CD4-positive, CD25-positive, alpha-beta regulatory T cell (primary cell): ENCODE results near the gene CCDC187. TPM values are rescaled to one million over a fixed set of nuclear protein-coding genes. Genes with fewer than 3 reads are reported as not detected.
A peak's percentile ranks its signal among the peaks of the same experiment; 100 is the strongest.

Source experiments
- ATAC-seq, 2 donors: fragments of 150-1000 bp; cut with Tn5 transposase; one replicate each; pipeline ENCODE4 v1.10.0; 2021; ENCODE audit warnings: low read depth in 2 of 2, moderate number of reproducible peaks in 2 of 2, moderate library complexity in 1 of 2
- DNase-seq, 3 donors: peaks; one replicate each; pipeline versions ENCODE4 v3.0.0 to v3.0.0-alpha.2; 2012 to 2022; ENCODE audit warnings: mixed read lengths in 1 of 3
- H3K27ac ChIP-seq: one replicate; pipeline ENCODE4 v1.7.0; 2013; ENCODE audit warnings: mild to moderate bottlenecking, low read length; ENCODE audit not compliant: insufficient read depth, poor library complexity, severe bottlenecking
- H3K27me3 ChIP-seq: one replicate; pipeline ENCODE4 v1.7.0; 2013; ENCODE audit warnings: low read length; ENCODE audit not compliant: control insufficient read depth, insufficient read depth
- H3K36me3 ChIP-seq: one replicate; pipeline ENCODE4 v1.7.0; 2013; ENCODE audit warnings: mild to moderate bottlenecking, low read length, moderate library complexity; ENCODE audit not compliant: control insufficient read depth, insufficient read depth
- H3K4me1 ChIP-seq: 2 replicates; pipeline ENCODE4 v1.7.0; 2013; ENCODE audit warnings: mild to moderate bottlenecking, low read length; ENCODE audit not compliant: insufficient read depth, control insufficient read depth, poor library complexity, severe bottlenecking
- H3K4me3 ChIP-seq: one replicate; pipeline ENCODE4 v1.7.0; 2013; ENCODE audit warnings: low read depth, mild to moderate bottlenecking, low read length, moderate library complexity
- H3K9me3 ChIP-seq, 2 experiments: 1 replicate in 1 of 2; 2 replicates in 1 of 2; pipeline ENCODE4 v1.7.0; 2013; ENCODE audit warnings: low read length in 2 of 2, mild to moderate bottlenecking in 1 of 2, moderate library complexity in 1 of 2; ENCODE audit not compliant: control insufficient read depth in 2 of 2
- H3K27ac Mint-ChIP-seq, 3 donors: one replicate each; pipeline ENCODE4 v1.8.0; 2020 to 2022; ENCODE audit warnings: mild to moderate bottlenecking in 3 of 3, mixed read lengths in 3 of 3, moderate library complexity in 2 of 3
- H3K27me3 Mint-ChIP-seq: one replicate; pipeline ENCODE4 v1.8.0; 2022; ENCODE audit warnings: mild to moderate bottlenecking, mixed read lengths
- H3K36me3 Mint-ChIP-seq: one replicate; pipeline ENCODE4 v1.8.0; 2020; ENCODE audit warnings: mixed read lengths
- H3K4me1 Mint-ChIP-seq, 4 donors: one replicate each; pipeline ENCODE4 v1.8.0; 2020 to 2022; ENCODE audit warnings: mixed read lengths in 4 of 4, mild to moderate bottlenecking in 1 of 4
- H3K4me3 Mint-ChIP-seq, 4 donors: one replicate each; pipeline ENCODE4 v1.8.0; 2020 to 2022; ENCODE audit warnings: mild to moderate bottlenecking in 4 of 4, mixed read lengths in 4 of 4, moderate library complexity in 3 of 4
- H3K9me3 Mint-ChIP-seq, 7 donors: one replicate each; pipeline ENCODE4 v1.8.0; 2020 to 2022; ENCODE audit warnings: mixed read lengths in 7 of 7, mild to moderate bottlenecking in 3 of 7, moderate library complexity in 2 of 7
- polyA plus RNA-seq, 4 donors: library from polyadenylated mRNA; unstranded; fragments of 300-500 nt; fragmentation: Illumina TruSeq; gene quantifications; one replicate each; pipeline ENCODE4 v1.2.3, GENCODE V29; 2021
- total RNA-seq: library from RNA; stranded (reverse); gene quantifications from one replicate; pipeline ENCODE4 v1.2.3, GENCODE V29; 2022

CCDC187 gene
- total and polyA plus RNA-seq, 5 donors from 2014 or later, result not detected

DNA sequence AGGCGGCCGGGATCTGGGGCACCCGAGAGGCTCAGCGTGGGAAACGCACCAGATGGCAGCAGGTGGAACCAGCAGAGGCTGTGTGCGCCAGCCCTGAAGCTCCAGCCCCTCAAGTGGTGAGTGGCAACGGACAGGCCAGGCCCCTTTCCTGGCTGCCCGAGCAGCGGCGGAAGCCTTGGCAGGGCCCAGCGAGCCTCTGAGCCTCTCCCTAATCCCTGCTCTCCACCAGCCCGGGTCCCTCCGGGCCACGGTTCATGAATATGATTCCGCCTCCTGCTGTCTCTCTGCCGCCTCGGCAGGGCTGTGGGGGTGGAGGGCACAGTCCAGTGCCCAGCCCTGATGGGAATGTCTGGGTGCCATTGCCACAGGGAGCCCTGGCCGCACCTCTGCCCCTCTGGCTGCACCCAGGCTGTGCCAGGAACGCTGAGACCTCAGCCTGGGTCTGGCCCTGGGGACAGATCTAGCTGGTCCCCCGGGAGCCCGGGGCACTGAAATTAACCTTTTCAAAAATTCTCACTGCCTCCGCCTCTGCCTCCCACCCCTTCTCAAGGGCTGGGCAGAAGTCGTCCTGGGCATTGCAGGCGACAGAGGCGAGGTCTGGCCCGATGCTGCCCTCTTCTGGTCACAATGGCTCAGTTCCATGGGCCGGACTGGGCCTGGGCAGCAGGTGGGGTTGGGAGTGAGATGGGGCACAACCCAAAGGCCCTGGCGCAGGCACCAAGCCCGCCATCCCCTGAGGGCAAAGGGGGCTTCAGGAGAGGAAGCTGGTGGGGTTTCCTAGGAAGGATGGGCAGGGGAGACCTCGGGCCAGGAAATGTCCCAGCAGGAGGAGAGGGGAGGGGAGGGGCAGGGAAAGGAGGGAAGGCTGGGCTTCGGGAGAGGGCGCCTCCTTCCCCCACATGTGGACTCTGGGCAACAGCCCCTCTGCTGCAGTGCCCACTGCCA is 20.3 kb downstream of the CCDC187 start:
- Mint-ChIP-seq H3K27ac (peak overlapping the region in 1 of 3 donors; percentile 31), H3K27me3 (peaks cover 4% of the 10 kb centered on the region), H3K4me1 (peaks cover 0 to 6% (median 3%) of the 10 kb centered on the region in 4 donors), H3K36me3 (no peaks in the 10 kb centered on the region), H3K4me3 (no peak overlapping the region), H3K9me3 (no peaks in the 10 kb centered on the region)
- H3K27ac ChIP-seq, result no peak overlapping the region
- ATAC-seq, result peak; percentile 81 to 84
- no peaks in the 10 kb centered on the region for H3K36me3 ChIP-seq
- no peaks in the 10 kb centered on the region for H3K27me3 ChIP-seq
- no peaks in the 10 kb centered on the region for H3K4me1 ChIP-seq
- peak; percentile 44 to 63 (median 61) for DNase-seq
- no peaks in the 10 kb centered on the region for H3K9me3 ChIP-seq
- H3K4me3 ChIP-seq, result no peak overlapping the region

DNA sequence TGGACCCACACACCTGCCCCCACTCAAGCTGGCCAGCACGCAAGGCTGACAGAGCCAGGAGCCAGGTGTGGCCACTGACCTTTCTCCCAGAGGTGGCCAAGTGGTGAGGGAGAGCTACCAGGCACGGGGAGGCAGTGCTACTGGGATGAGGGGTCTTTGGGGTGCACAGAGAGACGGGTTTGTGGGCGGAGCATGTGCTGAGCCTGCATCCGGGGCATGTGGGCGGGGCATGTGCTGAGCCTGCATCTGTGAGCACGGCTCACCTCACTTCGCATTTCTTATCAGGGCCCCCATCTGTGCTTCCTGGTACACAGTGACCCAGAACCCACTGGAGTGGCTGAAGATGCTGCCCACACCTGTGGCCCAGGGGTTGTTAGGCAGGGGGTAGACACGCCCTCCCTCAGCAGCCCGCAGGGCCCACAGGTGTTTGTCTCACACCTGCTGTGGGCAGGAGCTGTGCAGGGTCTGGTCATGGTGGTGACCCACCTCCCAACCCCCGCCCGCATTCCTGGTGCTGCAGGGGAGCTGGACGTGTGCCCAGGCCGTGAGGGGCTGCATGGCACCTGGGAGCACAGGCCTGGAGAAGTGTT is 21.5 kb downstream of the CCDC187 start:
- Histone ChIP-seq H3K9me3 (no peaks in the 10 kb centered on the region), H3K4me3 (no peak overlapping the region), H3K4me1 (no peaks in the 10 kb centered on the region), H3K27me3 (no peaks in the 10 kb centered on the region), H3K27ac (no peak overlapping the region), H3K36me3 (no peaks in the 10 kb centered on the region)
- Mint-ChIP-seq H3K36me3 (no peaks in the 10 kb centered on the region), H3K4me3 (no peak overlapping the region), H3K4me1 (peaks cover 0 to 6% (median 3%) of the 10 kb centered on the region in 4 donors), H3K9me3 (no peaks in the 10 kb centered on the region), H3K27me3 (peaks cover 4% of the 10 kb centered on the region), H3K27ac (no peak overlapping the region)
- DNase-seq, result peak in 1 of 3 donors; percentile 9
- no peak for ATAC-seq

GRCh38 chr9:136281421-136282271 is 22.2 kb downstream of the CCDC187 start:
- no peaks in the 10 kb centered on the region for H3K36me3 ChIP-seq
- DNase-seq (no peak), ATAC-seq (no peak)
- no peaks in the 10 kb centered on the region for H3K36me3 Mint-ChIP-seq
- H3K4me3 Mint-ChIP-seq, result no peak overlapping the region
- H3K4me1 Mint-ChIP-seq, result peaks cover 0 to 6% (median 3%) of the 10 kb centered on the region in 4 donors
- no peaks in the 10 kb centered on the region for H3K27me3 ChIP-seq
- H3K27ac Mint-ChIP-seq, result no peak overlapping the region
- H3K9me3 Mint-ChIP-seq, result no peaks in the 10 kb centered on the region
- H3K27me3 Mint-ChIP-seq, result peaks cover 4% of the 10 kb centered on the region
- no peak overlapping the region for H3K4me3 ChIP-seq
- H3K27ac ChIP-seq, result no peak overlapping the region
- H3K4me1 ChIP-seq, result no peaks in the 10 kb centered on the region
- no peaks in the 10 kb centered on the region for H3K9me3 ChIP-seq

DNA sequence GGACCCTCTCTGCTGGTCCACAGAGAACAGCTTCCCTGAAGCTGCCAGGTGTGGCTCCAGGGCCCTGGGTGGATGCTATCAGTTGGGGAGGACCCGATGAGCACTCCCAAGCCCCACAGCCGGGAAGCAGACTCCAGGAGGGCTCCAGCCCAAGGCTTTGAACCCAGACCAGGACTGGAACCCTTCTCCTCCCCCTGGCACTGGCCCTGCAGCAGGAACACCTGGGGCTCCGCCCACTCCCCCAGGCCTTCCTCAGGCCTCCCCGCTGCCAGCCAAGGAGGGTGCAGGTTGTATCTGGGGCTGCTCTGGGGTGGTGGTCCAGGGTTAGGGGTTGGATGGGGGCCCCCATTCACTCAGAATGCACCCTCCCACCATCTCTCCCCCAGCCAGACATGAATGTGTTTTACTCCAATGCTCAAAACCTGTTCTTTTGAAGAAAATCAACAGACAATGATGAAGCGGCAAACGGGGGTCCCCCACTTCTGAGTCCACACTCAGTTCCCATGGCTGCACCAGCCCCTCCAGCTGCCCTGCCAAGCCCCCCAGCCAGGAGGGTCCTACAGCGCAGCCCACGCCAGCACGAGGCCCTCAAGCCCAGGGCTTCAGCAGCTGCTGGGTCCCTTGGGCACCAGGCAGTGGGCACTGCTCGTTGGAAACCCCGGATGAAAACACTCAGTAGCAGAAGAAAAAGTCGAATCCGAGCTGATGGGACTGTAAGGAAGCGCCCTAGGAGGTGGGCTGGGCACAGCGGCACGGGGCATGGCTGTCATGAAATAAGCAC is 23.2 kb downstream of the CCDC187 start:
- no peak overlapping the region for H3K27ac ChIP-seq
- Mint-ChIP-seq H3K36me3 (no peaks in the 10 kb centered on the region), H3K4me3 (no peak overlapping the region), H3K27me3 (peaks cover 4% of the 10 kb centered on the region), H3K4me1 (peaks cover 0 to 6% (median 3%) of the 10 kb centered on the region in 4 donors), H3K27ac (no peak overlapping the region), H3K9me3 (no peaks in the 10 kb centered on the region)
- no peaks in the 10 kb centered on the region for H3K9me3 ChIP-seq
- no peaks in the 10 kb centered on the region for H3K4me1 ChIP-seq
- no peaks in the 10 kb centered on the region for H3K27me3 ChIP-seq
- ATAC-seq, result no peak
- DNase-seq, result no peak
- no peaks in the 10 kb centered on the region for H3K36me3 ChIP-seq
- no peak overlapping the region for H3K4me3 ChIP-seq

DNA sequence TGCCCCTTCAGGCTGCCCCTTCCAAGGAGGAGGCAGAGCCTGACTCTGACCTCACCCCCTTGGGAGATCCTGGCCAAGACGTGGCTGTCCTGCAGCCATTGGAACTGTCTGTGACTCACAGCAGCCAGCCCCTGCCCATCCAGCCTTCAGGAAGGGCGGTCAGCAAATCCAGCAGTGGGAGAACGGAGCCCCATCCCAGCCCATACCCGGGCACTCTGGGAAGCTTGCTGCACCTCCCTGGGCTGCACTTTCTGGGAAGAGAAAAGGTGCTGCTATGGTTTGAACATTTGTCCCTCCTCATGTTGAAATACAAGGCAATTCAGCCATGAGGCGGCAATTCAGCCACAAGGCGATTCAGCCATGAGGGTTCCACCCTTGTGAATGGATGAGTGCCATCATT is 24.4 kb downstream of the CCDC187 start:
- Histone ChIP-seq H3K9me3 (no peaks in the 10 kb centered on the region), H3K36me3 (no peaks in the 10 kb centered on the region), H3K27ac (no peak overlapping the region), H3K4me1 (no peaks in the 10 kb centered on the region), H3K27me3 (no peaks in the 10 kb centered on the region), H3K4me3 (no peak overlapping the region)
- DNase-seq (no peak), ATAC-seq (no peak)
- H3K36me3 Mint-ChIP-seq, result no peaks in the 10 kb centered on the region
- no peaks in the 10 kb centered on the region for H3K9me3 Mint-ChIP-seq
- H3K4me3 Mint-ChIP-seq, result no peak overlapping the region
- H3K27me3 Mint-ChIP-seq, result peaks cover 4% of the 10 kb centered on the region
- peak overlapping the region in 1 of 3 donors; percentile 48 for H3K27ac Mint-ChIP-seq
- H3K4me1 Mint-ChIP-seq, result peaks cover 0 to 6% (median 3%) of the 10 kb centered on the region in 4 donors

GRCh38 chr9:136278894-136279293 is 25.0 kb downstream of the CCDC187 start:
- H3K27ac ChIP-seq, result no peak overlapping the region
- no peak overlapping the region for H3K4me3 Mint-ChIP-seq
- H3K27me3 Mint-ChIP-seq, result peaks cover 4% of the 10 kb centered on the region
- ATAC-seq (no peak), DNase-seq (no peak)
- H3K4me3 ChIP-seq, result no peak overlapping the region
- no peaks in the 10 kb centered on the region for H3K27me3 ChIP-seq
- no peaks in the 10 kb centered on the region for H3K36me3 ChIP-seq
- no peak overlapping the region for H3K27ac Mint-ChIP-seq
- H3K36me3 Mint-ChIP-seq, result no peaks in the 10 kb centered on the region
- no peaks in the 10 kb centered on the region for H3K9me3 ChIP-seq
- no peaks in the 10 kb centered on the region for H3K9me3 Mint-ChIP-seq
- no peaks in the 10 kb centered on the region for H3K4me1 ChIP-seq
- peaks cover 0 to 6% (median 3%) of the 10 kb centered on the region in 4 donors for H3K4me1 Mint-ChIP-seq

- Mint-ChIP-seq H3K36me3 (no peaks in the 10 kb centered on the region), H3K9me3 (no peaks in the 10 kb centered on the region), H3K27me3 (peaks cover 2% of the 10 kb centered on the region), H3K4me1 (no peaks in the 10 kb centered on the region), H3K4me3 (no peak overlapping the region), H3K27ac (no peak overlapping the region)
- DNase-seq (no peak), ATAC-seq (no peak)
- no peaks in the 10 kb centered on the region for H3K36me3 ChIP-seq
- no peaks in the 10 kb centered on the region for H3K27me3 ChIP-seq
- no peak overlapping the region for H3K4me3 ChIP-seq
- H3K4me1 ChIP-seq, result no peaks in the 10 kb centered on the region
- H3K9me3 ChIP-seq, result no peaks in the 10 kb centered on the region
- H3K27ac ChIP-seq, result no peak overlapping the region
Measured at GRCh38 chr9:136278221-136278620, 25.7 kb downstream of the CCDC187 start.
